IMR-90 (cell line): ENCODE results near the gene MDH1B. TPM values are rescaled to one million over a fixed set of nuclear protein-coding genes. Genes with fewer than 3 reads are reported as not detected.

Source experiments
- ATAC-seq: fragments of 200-7000 bp; cut with Tn5 transposase; 2 replicates; pipeline ENCODE4 v1.9.1; 2020; ENCODE audit warnings: low read depth, mild to moderate bottlenecking, moderate library complexity
- BruUV-seq: library from RNA; stranded (reverse); fragments of 400-500 nt; replicated peaks from 2 replicates; lab custom pipeline; 2021; lab: Mats Ljungman, UMichigan
- CTCF ChIA-PET: fragments of 300-600 bp; formaldehyde crosslinking; extraction: SDS; loops from one replicate; lab custom pipeline; 2021; ENCODE audit warnings: antibody characterized with exemption; lab: Yijun Ruan, JAX
- POLR2A ChIA-PET: fragments of 300-600 bp; sonication (Branson Sonifier 250); formaldehyde crosslinking; loops from one replicate; lab custom pipeline; 2022; ENCODE audit warnings: antibody characterized with exemption; ENCODE audit not compliant: unreplicated experiment; lab: Charles Lee
- DNase-seq: peaks from one replicate; pipeline ENCODE4 v3.0.0; 2013
- H2AFZ ChIP-seq: replicated peaks from 2 replicates; pipeline ENCODE3; 2013; ENCODE audit warnings: low read length, mild to moderate bottlenecking; ENCODE audit not compliant: poor library complexity
- H2AK5ac ChIP-seq: 2 replicates; pipeline ENCODE4 v1.6.1; 2013; ENCODE audit warnings: low read depth, low read length, inconsistent platforms
- H2AK9ac ChIP-seq: replicated peaks from 2 replicates; pipeline ENCODE3; 2013; ENCODE audit warnings: mild to moderate bottlenecking, low read depth, low read length, moderate library complexity; ENCODE audit not compliant: poor library complexity
- H2BK120ac ChIP-seq: 2 replicates; pipeline ENCODE4 v1.6.1; 2013; ENCODE audit warnings: low read depth, low read length, inconsistent platforms
- H2BK15ac ChIP-seq: 3 replicates; pipeline ENCODE4 v1.6.1; 2013; ENCODE audit warnings: low read depth, low read length, inconsistent platforms
- H2BK20ac ChIP-seq: 2 replicates; pipeline ENCODE4 v1.6.1; 2013; ENCODE audit warnings: low read depth, mild to moderate bottlenecking, inconsistent platforms, low read length, moderate library complexity
- H2BK5ac ChIP-seq: 2 replicates; pipeline ENCODE4 v1.6.1; 2013; ENCODE audit warnings: mild to moderate bottlenecking, low read depth, low read length, inconsistent platforms; ENCODE audit not compliant: poor library complexity, severe bottlenecking
- H3K14ac ChIP-seq: replicated peaks from 2 replicates; pipeline ENCODE4 v1.6.1; 2013; ENCODE audit warnings: low read depth, low read length, inconsistent platforms
- H3K18ac ChIP-seq: 2 replicates; pipeline ENCODE4 v1.6.1; 2013; ENCODE audit warnings: low read depth, low read length, control low read depth
- H3K23ac ChIP-seq: 2 replicates; pipeline ENCODE4 v1.6.1; 2013; ENCODE audit warnings: low read depth, low read length, inconsistent platforms
- H3K27ac ChIP-seq: 2 replicates; pipeline ENCODE4 v1.5.1; 2013; ENCODE audit warnings: mild to moderate bottlenecking, control low read depth, low read length; ENCODE audit not compliant: insufficient read depth
- H3K27me3 ChIP-seq: 2 replicates; pipeline ENCODE4 v1.6.1; 2013; ENCODE audit warnings: low read length; ENCODE audit not compliant: control insufficient read depth, insufficient read depth
- H3K36me3 ChIP-seq: 2 replicates; pipeline ENCODE4 v1.6.1; 2013; ENCODE audit warnings: low read length, mixed read lengths; ENCODE audit not compliant: control insufficient read depth, insufficient read depth
- H3K4ac ChIP-seq: 2 replicates; pipeline ENCODE4 v1.6.1; 2013; ENCODE audit warnings: low read depth, low read length, inconsistent platforms
- H3K4me1 ChIP-seq: 2 replicates; pipeline ENCODE4 v1.6.1; 2013; ENCODE audit warnings: low read length, mixed read lengths; ENCODE audit not compliant: control insufficient read depth, insufficient read depth
- H3K4me2 ChIP-seq: 2 replicates; pipeline ENCODE4 v1.6.1; 2013; ENCODE audit warnings: low read depth, mild to moderate bottlenecking, control low read depth, low read length, moderate library complexity
- H3K4me3 ChIP-seq: 2 replicates; pipeline ENCODE4 v1.5.1; 2013; ENCODE audit warnings: low read depth, mild to moderate bottlenecking, control low read depth, low read length, moderate library complexity; ENCODE audit not compliant: insufficient read depth
- H3K56ac ChIP-seq: 2 replicates; pipeline ENCODE4 v1.6.1; 2013; ENCODE audit warnings: low read length, inconsistent platforms; ENCODE audit not compliant: insufficient read depth; ENCODE audit errors: extremely low read depth
- H3K79me1 ChIP-seq, 2 experiments: 2 replicates each; pipeline ENCODE4 v1.6.1; 2013; ENCODE audit warnings: low read length in 2 of 2, inconsistent platforms in 1 of 2, low read depth in 1 of 2
- H3K9ac ChIP-seq: 2 replicates; pipeline ENCODE4 v1.6.1; 2013; ENCODE audit warnings: low read depth, low read length, control low read depth
- H3K9me1 ChIP-seq: 2 replicates; pipeline ENCODE4 v1.6.1; 2013; ENCODE audit warnings: low read length, inconsistent platforms; ENCODE audit not compliant: insufficient read depth
- H3K9me3 ChIP-seq: 2 replicates; pipeline ENCODE4 v1.6.1; 2013; ENCODE audit warnings: low read length; ENCODE audit not compliant: control insufficient read depth, insufficient read depth
- H4K20me1 ChIP-seq: 2 replicates; pipeline ENCODE4 v1.6.1; 2013; ENCODE audit warnings: low read length, inconsistent platforms; ENCODE audit not compliant: insufficient read depth
- H4K5ac ChIP-seq: 2 replicates; pipeline ENCODE4 v1.6.1; 2013; ENCODE audit warnings: mild to moderate bottlenecking, low read depth, low read length, control low read depth
- H4K8ac ChIP-seq, 2 experiments: 2 replicates each; pipeline ENCODE4 v1.6.1; 2013; ENCODE audit warnings: low read depth in 2 of 2, low read length in 2 of 2, control low read depth in 1 of 2, inconsistent platforms in 1 of 2
- H4K91ac ChIP-seq: 2 replicates; pipeline ENCODE4 v1.6.1; 2013; ENCODE audit warnings: low read depth, low read length, inconsistent platforms; ENCODE audit not compliant: insufficient read depth
- BHLHE40 ChIP-seq: fragments of 150-350 bp; IDR thresholded peaks from 2 replicates; pipeline ENCODE4 v1.6.1; 2016; ENCODE audit warnings: mild to moderate bottlenecking, low read depth, low read length
- CEBPB ChIP-seq: IDR thresholded peaks from 2 replicates; pipeline ENCODE4 v1.6.1; 2012; ENCODE audit warnings: low read depth, low read length, improper control_type of control experiment
- CHD1 ChIP-seq: IDR thresholded peaks from 2 replicates; pipeline ENCODE4 v1.6.1; 2012; ENCODE audit warnings: low read depth, low read length, improper control_type of control experiment
- FOS ChIP-seq: fragments of 150-350 bp; IDR thresholded peaks from 2 replicates; pipeline ENCODE4 v1.6.1; 2016; ENCODE audit warnings: low read depth, low read length
- MAFK ChIP-seq: IDR thresholded peaks from 2 replicates; pipeline ENCODE4 v1.6.1; 2012; ENCODE audit warnings: low read depth, low read length, improper control_type of control experiment
- MAZ ChIP-seq: IDR thresholded peaks from 2 replicates; pipeline ENCODE4 v1.6.1; 2012; ENCODE audit warnings: low read depth, mild to moderate bottlenecking, low read length, improper control_type of control experiment, moderate library complexity, borderline replicate concordance
- MXI1 ChIP-seq: IDR thresholded peaks from 2 replicates; pipeline ENCODE4 v1.6.1; 2012; ENCODE audit warnings: low read depth, mild to moderate bottlenecking, low read length, moderate library complexity, borderline replicate concordance
- NFE2L2 ChIP-seq: fragments of 150-350 bp; IDR thresholded peaks from 2 replicates; pipeline ENCODE4 v1.6.1; 2016; ENCODE audit warnings: low read depth, mild to moderate bottlenecking, low read length
- POLR2A ChIP-seq: IDR thresholded peaks from 2 replicates; pipeline ENCODE4 v1.6.1; 2012; ENCODE audit warnings: mild to moderate bottlenecking, low read depth, low read length
- RAD21 ChIP-seq: IDR thresholded peaks from 2 replicates; pipeline ENCODE4 v1.6.1; 2012; ENCODE audit warnings: low read length, improper control_type of control experiment
- RCOR1 ChIP-seq: IDR thresholded peaks from 2 replicates; pipeline ENCODE4 v1.6.1; 2012; ENCODE audit warnings: mild to moderate bottlenecking, low read length, improper control_type of control experiment; ENCODE audit not compliant: insufficient replicate concordance
- RFX5 ChIP-seq: IDR thresholded peaks from 2 replicates; pipeline ENCODE4 v1.8.0; 2012; ENCODE audit warnings: low read depth, mild to moderate bottlenecking, low read length, moderate library complexity
- SMC3 ChIP-seq: fragments of 150-350 bp; IDR thresholded peaks from 2 replicates; pipeline ENCODE4 v1.6.1; 2016; ENCODE audit warnings: low read depth, mild to moderate bottlenecking, antibody characterized with exemption, low read length, moderate library complexity
- WGBS, 2 experiments: methylation state at CpG; one replicate each; pipeline versions ENCODE4 v1.1.5 to v1.1.7; 2013; ENCODE audit warnings: missing lambda C conversion rate in 2 of 2; ENCODE audit not compliant: insufficient read length in 1 of 2; ENCODE audit errors: extremely low coverage in 2 of 2; 5-methylcytosine and 5-hydroxymethylcytosine counted together
- dilution Hi-C: fragments of 300-500 bp; cut with HindIII; formaldehyde crosslinking; loops from one replicate; pipeline ENCODE4 v1.14.3; 2018; ENCODE audit warnings: low sequenced_read_pairs; ENCODE audit not compliant: unreplicated experiment
- in situ Hi-C: fragments of 300-500 bp; cut with MboI; formaldehyde crosslinking; loops from 3 replicates; pipeline ENCODE4 v1.14.3; 2019; ENCODE audit warnings: low sequenced_read_pairs, inconsistent platforms, mixed read lengths
- intact Hi-C: fragments of 100-400 bp; cut with micrococcal nuclease; formaldehyde crosslinking; loops from 2 replicates; pipeline ENCODE4 v1.10.0; 2022
- polyA plus RNA-seq, 3 experiments: library from polyadenylated mRNA; depleted of rRNA; stranded (reverse); fragments of >200 nt; gene quantifications; 2 replicates each; pipeline ENCODE4 v1.2.3, GENCODE V29; 2012; ENCODE audit warnings: low replicate concordance in 1 of 3
- total RNA-seq: library from RNA; depleted of rRNA; stranded (reverse); fragments of >200 nt; gene quantifications from 2 replicates; pipeline ENCODE4 v1.2.3, GENCODE V29; 2012
- TF ChIP-seq, protein P1 (sequence below): fragments of 150-350 bp; IDR thresholded peaks from 2 replicates; pipeline ENCODE4 v1.6.1; 2017; ENCODE audit warnings: mild to moderate bottlenecking, antibody characterized with exemption, low read length, low read depth
- TF ChIP-seq, protein P2 (sequence below): conservative IDR thresholded peaks from 2 replicates; pipeline ENCODE4 v1.5.1; 2012; ENCODE audit warnings: mild to moderate bottlenecking, low read depth, low read length, improper control_type of control experiment
- TF ChIP-seq, protein P3 (sequence below): fragments of 150-350 bp; IDR thresholded peaks from 2 replicates; pipeline ENCODE4 v1.6.1; 2016; ENCODE audit warnings: low read depth, mild to moderate bottlenecking, low read length, moderate library complexity, borderline replicate concordance

MDH1B gene
- total and polyA plus RNA-seq, 2 of the 4 experiments (the other 2 are of a cell fraction), result 0.38 to 0.54 TPM

DNA sequence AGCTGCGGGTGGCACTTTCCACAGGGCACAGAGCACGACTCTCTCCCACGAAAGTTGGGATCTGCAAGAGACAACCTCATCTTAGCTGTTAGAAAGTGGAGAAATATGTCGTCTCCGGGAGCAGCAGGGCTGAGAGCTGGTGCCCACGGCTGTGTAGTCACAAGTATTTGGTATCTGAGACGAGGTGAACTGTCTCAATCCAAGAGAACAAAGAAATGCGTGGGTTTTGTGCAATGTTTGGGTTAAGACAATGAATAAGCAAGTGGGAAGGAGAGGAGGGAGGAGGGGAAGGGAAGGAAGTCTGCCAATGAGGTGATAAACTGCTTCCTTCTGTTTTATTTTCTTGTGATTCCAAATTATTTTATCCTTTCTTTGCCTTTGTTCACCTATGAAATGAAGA, 65.0 kb downstream of the MDH1B start:
- CTCF ChIA-PET, result no interaction called here
- POLR2A ChIA-PET, result no interaction called here
- dilution Hi-C loops, result no loop called here
- DNase-seq, result no peak
- no peak overlapping the region for H2AK5ac ChIP-seq
- H3K79me1 ChIP-seq, result no peaks in the 10 kb centered on the region
- H3K14ac ChIP-seq, result no peak overlapping the region
- TF ChIP-seq, protein P1, sequence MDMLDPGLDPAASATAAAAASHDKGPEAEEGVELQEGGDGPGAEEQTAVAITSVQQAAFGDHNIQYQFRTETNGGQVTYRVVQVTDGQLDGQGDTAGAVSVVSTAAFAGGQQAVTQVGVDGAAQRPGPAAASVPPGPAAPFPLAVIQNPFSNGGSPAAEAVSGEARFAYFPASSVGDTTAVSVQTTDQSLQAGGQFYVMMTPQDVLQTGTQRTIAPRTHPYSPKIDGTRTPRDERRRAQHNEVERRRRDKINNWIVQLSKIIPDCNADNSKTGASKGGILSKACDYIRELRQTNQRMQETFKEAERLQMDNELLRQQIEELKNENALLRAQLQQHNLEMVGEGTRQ, result no peak
- no peak for TF ChIP-seq CHD1
- TF ChIP-seq, protein P2, sequence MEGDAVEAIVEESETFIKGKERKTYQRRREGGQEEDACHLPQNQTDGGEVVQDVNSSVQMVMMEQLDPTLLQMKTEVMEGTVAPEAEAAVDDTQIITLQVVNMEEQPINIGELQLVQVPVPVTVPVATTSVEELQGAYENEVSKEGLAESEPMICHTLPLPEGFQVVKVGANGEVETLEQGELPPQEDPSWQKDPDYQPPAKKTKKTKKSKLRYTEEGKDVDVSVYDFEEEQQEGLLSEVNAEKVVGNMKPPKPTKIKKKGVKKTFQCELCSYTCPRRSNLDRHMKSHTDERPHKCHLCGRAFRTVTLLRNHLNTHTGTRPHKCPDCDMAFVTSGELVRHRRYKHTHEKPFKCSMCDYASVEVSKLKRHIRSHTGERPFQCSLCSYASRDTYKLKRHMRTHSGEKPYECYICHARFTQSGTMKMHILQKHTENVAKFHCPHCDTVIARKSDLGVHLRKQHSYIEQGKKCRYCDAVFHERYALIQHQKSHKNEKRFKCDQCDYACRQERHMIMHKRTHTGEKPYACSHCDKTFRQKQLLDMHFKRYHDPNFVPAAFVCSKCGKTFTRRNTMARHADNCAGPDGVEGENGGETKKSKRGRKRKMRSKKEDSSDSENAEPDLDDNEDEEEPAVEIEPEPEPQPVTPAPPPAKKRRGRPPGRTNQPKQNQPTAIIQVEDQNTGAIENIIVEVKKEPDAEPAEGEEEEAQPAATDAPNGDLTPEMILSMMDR, result no peak
- TF ChIP-seq CEBPB, result no peak
- no peak for TF ChIP-seq MXI1
- TF ChIP-seq SMC3, result no peak
- TF ChIP-seq, protein P3, sequence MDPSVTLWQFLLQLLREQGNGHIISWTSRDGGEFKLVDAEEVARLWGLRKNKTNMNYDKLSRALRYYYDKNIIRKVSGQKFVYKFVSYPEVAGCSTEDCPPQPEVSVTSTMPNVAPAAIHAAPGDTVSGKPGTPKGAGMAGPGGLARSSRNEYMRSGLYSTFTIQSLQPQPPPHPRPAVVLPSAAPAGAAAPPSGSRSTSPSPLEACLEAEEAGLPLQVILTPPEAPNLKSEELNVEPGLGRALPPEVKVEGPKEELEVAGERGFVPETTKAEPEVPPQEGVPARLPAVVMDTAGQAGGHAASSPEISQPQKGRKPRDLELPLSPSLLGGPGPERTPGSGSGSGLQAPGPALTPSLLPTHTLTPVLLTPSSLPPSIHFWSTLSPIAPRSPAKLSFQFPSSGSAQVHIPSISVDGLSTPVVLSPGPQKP, result no peak
- no peak for TF ChIP-seq RAD21
- TF ChIP-seq NFE2L2, result no peak
- TF ChIP-seq RFX5, result no peak
- TF ChIP-seq RCOR1, result no peak
- TF ChIP-seq MAFK, result no peak
- no peak for TF ChIP-seq MAZ
- no peak for TF ChIP-seq FOS
- TF ChIP-seq POLR2A, result no peak
- TF ChIP-seq BHLHE40, result no peak
- H3K36me3 ChIP-seq, result no peaks in the 10 kb centered on the region
- no peak overlapping the region for H3K27ac ChIP-seq
- H3K18ac ChIP-seq, result no peak overlapping the region
- H3K9ac ChIP-seq, result no peak overlapping the region
- H3K9me1 ChIP-seq, result no peaks in the 10 kb centered on the region
- H2AK9ac ChIP-seq, result no peak overlapping the region
- ATAC-seq, result no peak
- no peaks in the 10 kb centered on the region for H3K4me1 ChIP-seq
- whole genome bisulfite sequencing, 2 experiments, result 16% methylated on average over 3 of the region's 8 CpGs; no CpG with 5 or more reads in 1 of the 2 experiments
- no peaks in the 10 kb centered on the region for H4K20me1 ChIP-seq
- H3K9me3 ChIP-seq, result no peaks in the 10 kb centered on the region
- no peak overlapping the region for H2BK5ac ChIP-seq
- no peak overlapping the region for H4K91ac ChIP-seq
- H2AFZ ChIP-seq, result no peak overlapping the region
- no peak overlapping the region for H3K23ac ChIP-seq
- no TSS peak for BruUV-seq
- no peak overlapping the region for H3K56ac ChIP-seq
- in situ Hi-C loops, result no loop called here
- H3K4me2 ChIP-seq, result no peak overlapping the region
- no peak overlapping the region for H4K5ac ChIP-seq
- H2BK15ac ChIP-seq, result no peak overlapping the region
- no peak overlapping the region for H3K4ac ChIP-seq
- H3K4me3 ChIP-seq, result no peak overlapping the region
- H3K27me3 ChIP-seq, result peaks cover 3% of the 10 kb centered on the region
- no peak overlapping the region for H2BK20ac ChIP-seq
- no peak overlapping the region for H4K8ac ChIP-seq
- H2BK120ac ChIP-seq, result no peak overlapping the region
- intact Hi-C loops, result no loop called here
